Measurements from ENCODE around the gene APP. TPM values are rescaled to one million over a fixed set of nuclear protein-coding genes. Genes with fewer than 3 reads are reported as not detected.
"Not testable (repeated sequence)": the region's sequence is repeated elsewhere in the genome, so short reads cannot be mapped to it uniquely, and the experiment has no call there.

APP gene
- total RNA-seq, 1 donor from 2014 or later: 136 TPM

DNA sequence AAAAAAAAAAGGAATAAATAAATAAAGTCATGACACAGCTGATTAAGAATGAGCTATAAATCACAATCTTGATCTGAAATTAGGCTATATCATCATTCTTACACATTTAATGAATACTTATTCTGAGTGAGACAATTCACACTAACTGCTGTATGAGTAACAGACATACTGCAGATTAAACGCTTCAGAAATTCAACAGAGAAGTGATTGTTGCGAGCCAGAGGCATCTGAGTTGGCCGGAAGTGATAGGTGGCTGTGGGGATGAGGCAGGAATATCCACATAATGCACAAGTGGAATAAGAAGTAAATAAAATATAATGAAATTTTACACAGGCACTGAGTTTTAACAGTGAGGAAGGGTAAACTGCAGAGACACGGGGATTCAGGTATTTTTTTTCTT is 142.4 kb downstream of the APP start:
- no peak for ATAC-seq

DNA sequence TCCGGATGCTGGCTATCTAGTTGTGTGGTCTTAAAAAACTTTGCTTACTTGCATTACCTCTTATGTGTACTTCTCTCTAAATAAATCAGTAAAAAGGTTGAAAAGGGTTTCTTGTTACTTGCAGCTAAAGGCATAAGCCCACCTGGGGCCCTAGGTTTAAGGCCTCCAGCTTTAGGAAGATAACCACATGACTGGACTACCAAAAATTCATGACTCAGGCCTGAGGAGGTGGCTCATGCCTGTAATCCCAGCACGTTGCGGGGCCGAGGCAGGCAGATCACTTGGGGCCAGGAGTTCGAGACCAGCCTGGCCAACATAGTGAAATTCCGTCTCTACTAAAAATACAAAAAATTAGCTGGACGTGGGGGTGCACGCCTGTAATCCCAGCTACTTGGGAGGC is 142.9 kb downstream of the APP start:
- no peak for DNase-seq (ENCODE audit: low spot score)

More for the DNA sequence above, 142.4 kb downstream of the APP start:
- DNase-seq (ENCODE audit: low spot score): no peak

GRCh38 chr21:26025536-26026512 is 144.7 kb downstream of the APP start:
- ATAC-seq (no peak), DNase-seq (ENCODE audit: low spot score) (no peak)

More for the DNA sequence above, 142.9 kb downstream of the APP start:
- no peak for ATAC-seq

GRCh38 chr21:26023406-26023805 is 147.2 kb downstream of the APP start:
- DNase-seq (ENCODE audit: low spot score); ATAC-seq: not testable (repeated sequence)

- ATAC-seq; DNase-seq (ENCODE audit: low spot score): not testable (repeated sequence)
Measured at GRCh38 chr21:26022598-26023337, 147.8 kb downstream of the APP start.

GRCh38 chr21:26020510-26020909 is 150.1 kb downstream of the APP start:
- DNase-seq (ENCODE audit: low spot score) (no peak), ATAC-seq (no peak)

DNA sequence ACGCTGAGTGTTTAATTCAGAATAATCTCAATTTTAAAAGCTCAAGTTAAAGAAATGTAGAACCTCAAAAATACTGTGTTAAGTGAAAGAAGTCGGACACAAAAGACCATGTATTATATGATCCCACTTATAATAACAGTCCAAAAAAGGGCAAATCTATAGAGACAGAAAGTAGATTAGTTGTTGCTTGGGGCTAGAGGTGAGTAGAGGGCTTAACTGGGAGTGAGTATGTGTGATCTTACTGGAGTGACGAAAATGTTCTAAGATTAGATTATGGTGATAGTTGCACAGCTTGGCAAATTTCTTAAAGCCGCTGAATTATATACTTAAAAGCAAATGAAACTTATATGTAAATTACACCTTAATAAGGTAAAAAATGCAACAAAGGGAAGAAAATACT is 150.5 kb downstream of the APP start:
- ATAC-seq (no peak), DNase-seq (ENCODE audit: low spot score) (no peak)

DNA sequence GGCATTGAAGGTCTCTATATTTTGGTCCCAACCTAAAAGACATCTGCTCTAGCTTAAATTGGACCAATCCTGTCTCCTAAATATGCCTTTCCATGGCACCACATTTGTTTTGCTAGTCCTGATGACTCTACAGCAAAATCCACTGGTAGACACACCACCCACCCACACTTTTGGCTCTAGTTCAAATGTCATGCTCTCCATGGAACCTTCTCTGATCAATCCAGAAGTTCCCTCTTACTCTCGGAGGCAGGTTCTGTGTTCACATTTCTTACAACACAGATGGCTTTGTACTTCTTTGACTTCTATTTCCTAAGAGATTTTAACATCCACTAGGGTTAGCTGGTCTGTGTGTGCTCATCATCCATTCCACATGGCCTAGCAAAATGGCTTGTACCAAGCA is 151.3 kb downstream of the APP start:
- no peak for ATAC-seq
- no peak for DNase-seq (ENCODE audit: low spot score)

- no peak for DNase-seq (ENCODE audit: low spot score)
- peak; percentile 76 for ATAC-seq
Measured at GRCh38 chr21:26013970-26014369, 156.6 kb downstream of the APP start.

- DNase-seq (ENCODE audit: low spot score); ATAC-seq: not testable (repeated sequence)
Measured at GRCh38 chr21:26012482-26012881, 158.1 kb downstream of the APP start.

- no peak for DNase-seq (ENCODE audit: low spot score)
- no peak for ATAC-seq
Measured at GRCh38 chr21:26011292-26011940, 159.2 kb downstream of the APP start.

DNA sequence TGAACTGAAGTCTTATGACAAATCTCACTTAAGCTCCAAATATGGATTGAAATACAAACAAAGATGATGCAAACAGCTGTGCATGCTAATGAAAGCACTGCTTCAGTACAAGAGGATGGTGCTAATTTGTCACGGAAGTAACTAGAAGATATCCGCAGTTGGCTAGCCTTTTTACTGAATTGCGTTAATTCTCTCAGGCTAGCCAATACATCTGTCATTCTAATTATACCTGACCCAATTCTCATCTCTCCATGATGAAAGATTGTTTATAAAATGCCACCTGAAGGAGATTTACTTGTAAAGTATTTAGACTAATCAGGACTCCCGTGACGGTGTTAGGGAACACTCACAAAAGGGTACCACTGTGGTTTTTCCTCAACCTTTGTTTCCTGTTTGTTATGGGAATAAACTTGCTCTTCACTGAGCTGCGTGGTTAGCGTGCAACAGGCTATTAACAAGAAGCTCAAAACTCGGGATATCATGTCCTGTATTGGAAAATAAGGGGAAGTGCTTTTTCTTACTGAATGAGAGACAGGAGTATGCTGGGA is 162.5 kb downstream of the APP start:
- ATAC-seq (peak; percentile 52), DNase-seq (ENCODE audit: low spot score) (no peak)

DNA sequence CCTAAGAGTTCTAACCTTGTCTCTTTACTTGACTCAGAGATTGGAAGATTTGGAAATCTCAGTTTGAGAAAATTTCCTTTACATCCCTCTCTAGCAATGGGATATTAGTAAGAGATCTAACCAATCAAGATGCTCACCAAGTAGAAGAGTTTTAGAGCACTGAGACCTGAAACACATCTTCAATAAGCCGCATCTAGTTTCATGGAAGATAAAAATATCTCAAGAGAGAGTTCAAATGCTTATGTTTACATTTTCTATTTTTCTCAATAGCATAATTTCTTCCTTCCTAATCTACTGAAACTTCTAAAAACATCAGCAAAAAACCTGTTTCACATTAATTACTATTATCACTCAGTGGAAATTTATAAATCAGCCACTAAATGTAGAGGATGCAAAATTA is 165.1 kb downstream of the APP start:
- ATAC-seq (no peak), DNase-seq (ENCODE audit: low spot score) (no peak)

GRCh38 chr21:26003404-26003803 is 167.2 kb downstream of the APP start:
- DNase-seq (ENCODE audit: low spot score) (no peak), ATAC-seq (no peak)

DNA sequence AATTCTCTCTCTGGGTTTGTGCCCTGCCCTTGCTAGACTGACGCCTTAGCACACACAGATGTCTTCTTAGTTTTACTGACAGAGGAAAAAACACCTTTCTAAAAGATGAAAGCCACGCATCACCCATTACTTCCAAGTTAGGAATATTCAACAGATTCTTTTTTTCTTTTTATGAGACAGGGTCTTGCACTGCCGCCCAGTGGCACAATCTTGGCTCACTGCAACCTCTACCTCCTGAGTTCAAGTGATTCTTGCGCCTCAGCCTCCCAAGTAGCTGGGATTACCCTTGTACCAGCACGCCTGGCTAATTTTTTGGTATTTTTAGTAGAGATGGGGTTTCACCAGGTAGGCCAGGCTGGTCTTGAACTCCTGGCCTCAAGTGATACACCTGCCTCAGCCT is 169.2 kb downstream of the APP start:
- ATAC-seq (no peak), DNase-seq (ENCODE audit: low spot score) (no peak)

DNA sequence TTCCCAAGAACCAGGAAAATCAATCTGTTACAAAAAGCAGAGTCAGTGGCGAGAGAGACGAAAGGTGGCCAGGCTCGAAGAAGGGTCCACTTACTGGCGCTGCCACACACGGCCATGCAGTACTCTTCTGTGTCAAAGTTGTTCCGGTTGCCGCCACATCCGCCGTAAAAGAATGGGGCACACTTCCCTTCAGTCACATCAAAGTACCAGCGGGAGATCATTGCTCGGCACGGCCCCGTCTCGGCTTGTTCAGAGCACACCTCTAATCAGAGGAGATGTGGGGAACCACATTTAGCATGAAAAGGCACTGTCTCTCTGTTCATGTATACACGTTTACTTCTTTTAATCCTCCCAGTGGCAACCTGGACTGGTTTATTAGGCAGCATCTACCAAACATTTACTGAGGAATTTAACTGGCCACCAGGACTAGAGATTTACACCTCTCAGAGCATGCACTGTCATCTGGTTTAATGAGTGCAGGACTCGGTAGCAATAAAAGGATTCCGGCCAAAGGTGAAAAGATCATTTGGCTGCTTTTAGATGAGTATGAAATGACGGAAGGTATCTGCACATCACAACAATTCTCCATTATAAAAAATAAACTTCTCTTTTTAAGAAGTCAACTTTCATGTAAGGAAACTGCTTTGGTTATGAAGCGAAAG is 170.5 kb downstream of the APP start:
- peak; percentile 54 for ATAC-seq
- DNase-seq (ENCODE audit: low spot score): no peak

DNA sequence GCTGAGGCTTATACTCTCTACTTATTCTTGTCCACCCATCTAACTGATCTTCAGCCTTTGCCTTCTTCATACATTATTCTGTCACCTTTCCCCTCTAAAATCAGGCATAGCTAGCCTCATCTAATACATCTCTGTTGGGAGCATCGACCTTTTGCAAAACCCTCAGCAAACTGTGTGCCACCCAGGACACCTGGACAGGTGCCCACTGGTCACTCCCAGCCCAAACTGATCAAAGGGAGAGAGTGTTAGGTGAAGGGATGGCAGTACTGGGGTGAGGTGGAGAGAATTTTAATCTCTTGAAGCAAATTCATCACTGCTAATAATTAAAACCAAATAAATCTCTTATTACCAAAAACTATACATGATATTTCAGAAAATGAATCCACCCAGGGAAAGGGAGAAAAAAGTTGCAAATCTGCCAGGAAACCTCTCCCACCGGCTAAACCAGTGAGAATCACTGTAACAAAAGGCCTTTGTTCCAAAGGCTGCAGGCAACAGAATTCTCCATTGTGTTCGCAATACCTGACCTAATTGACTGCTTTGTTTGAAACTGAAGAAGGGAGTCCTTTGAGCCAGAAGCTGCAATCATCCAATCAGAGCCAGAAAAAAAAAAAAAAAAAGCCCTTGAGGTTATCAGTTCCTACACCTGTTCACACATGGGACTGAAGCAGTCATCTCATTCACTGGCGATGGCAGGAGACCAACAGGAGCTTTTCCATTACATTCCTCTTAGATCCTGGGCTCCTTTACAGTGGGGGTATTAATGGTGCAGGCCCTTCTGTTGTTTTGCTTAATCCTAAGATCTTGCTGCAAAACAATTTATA is 172.6 kb downstream of the APP start:
- DNase-seq (ENCODE audit: low spot score) (no peak), ATAC-seq (peak; percentile 72)

- no peak for ATAC-seq
Measured at GRCh38 chr21:25995278-25995677, 175.3 kb downstream of the APP start.

GRCh38 chr21:25994758-25995163 is 175.8 kb downstream of the APP start:
- no peak for ATAC-seq
- DNase-seq (ENCODE audit: low spot score): no peak

More at GRCh38 chr21:25995278-25995677, 175.3 kb downstream of the APP start:
- DNase-seq (ENCODE audit: low spot score): no peak

DNA sequence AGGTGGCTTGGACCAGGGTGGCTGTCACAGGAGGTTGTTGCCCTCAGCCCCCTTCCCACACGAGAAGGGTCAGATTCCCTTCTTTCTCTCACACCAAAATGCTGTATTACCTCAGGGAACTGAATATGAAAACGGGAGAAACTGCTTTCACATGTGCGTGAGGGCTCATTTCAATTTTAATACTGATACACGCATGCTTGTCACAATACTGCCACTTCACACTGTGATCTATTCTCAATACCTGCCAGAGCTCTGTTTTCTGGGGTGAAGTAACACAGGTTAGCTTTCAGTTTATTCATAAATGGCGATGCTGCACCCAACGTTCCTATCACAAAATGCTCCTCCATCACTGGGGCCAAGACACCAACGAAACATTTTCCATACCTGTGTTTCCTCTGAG is 181.8 kb downstream of the APP start:
- no peak for DNase-seq (ENCODE audit: low spot score)

More for the DNA sequence above, 181.8 kb downstream of the APP start:
- no peak for ATAC-seq
